Naive thymus-derived CD4-positive, alpha-beta T cell (primary cell): ENCODE data around the gene PDE4DIP. TPM values are rescaled to one million over a fixed set of nuclear protein-coding genes. Genes with fewer than 3 reads are reported as not detected.
"Not testable (repeated sequence)": the region's sequence is repeated elsewhere in the genome, so short reads cannot be mapped to it uniquely, and the experiment has no call there.

Experiments used
- ATAC-seq: fragments of 150-1000 bp; cut with Tn5 transposase; 2 replicates; pipeline ENCODE4 v1.10.0; 2021; ENCODE audit warnings: mild to moderate bottlenecking, moderate library complexity
- CTCF ChIA-PET: fragments of 350-600 bp; sonication (Branson Sonifier 250); formaldehyde crosslinking; loops from one replicate; lab custom pipeline; 2021; ENCODE audit warnings: antibody characterized with exemption; lab: Charles Lee
- POLR2A ChIA-PET: fragments of 350-600 bp; sonication (Branson Sonifier 250); formaldehyde crosslinking; loops from one replicate; lab custom pipeline; 2021; ENCODE audit warnings: antibody characterized with exemption, inconsistent platforms; lab: Charles Lee
- DNase-seq, 9 donors: peaks; one replicate each; pipeline versions ENCODE4 v3.0.0 to v3.0.0-alpha.2; 2020 to 2022; ENCODE audit warnings: mixed read lengths in 1 of 9
- H3K27ac ChIP-seq: one replicate; pipeline ENCODE4 v1.7.0; 2013; ENCODE audit warnings: mild to moderate bottlenecking, low read depth, low read length, moderate library complexity
- H3K27me3 ChIP-seq, 2 donors: one replicate each; pipeline ENCODE4 v1.7.0; 2013; ENCODE audit warnings: low read length in 2 of 2, mild to moderate bottlenecking in 2 of 2, moderate library complexity in 2 of 2; ENCODE audit not compliant: control insufficient read depth in 2 of 2, insufficient read depth in 2 of 2
- H3K36me3 ChIP-seq, 3 experiments: 1 replicate in 2 of 3; 2 replicates in 1 of 3; pipeline ENCODE4 v1.7.0; 2013; ENCODE audit warnings: low read length in 3 of 3, mild to moderate bottlenecking in 3 of 3, moderate library complexity in 1 of 3; ENCODE audit not compliant: insufficient read depth in 3 of 3, control insufficient read depth in 2 of 3
- H3K4me1 ChIP-seq, 2 donors: one replicate each; pipeline ENCODE4 v1.7.0; 2013; ENCODE audit warnings: low read length in 2 of 2, mild to moderate bottlenecking in 2 of 2, moderate library complexity in 1 of 2; ENCODE audit not compliant: control insufficient read depth in 2 of 2, insufficient read depth in 2 of 2
- H3K4me3 ChIP-seq: 2 replicates; pipeline ENCODE4 v1.7.0; 2013; ENCODE audit warnings: mild to moderate bottlenecking, low read length
- H3K9me3 ChIP-seq, 3 experiments: 1 replicate in 2 of 3; 2 replicates in 1 of 3; pipeline ENCODE4 v1.7.0; 2013; ENCODE audit warnings: low read length in 3 of 3; ENCODE audit not compliant: control insufficient read depth in 2 of 3
- H3K27ac Mint-ChIP-seq, 9 donors: one replicate each; pipeline ENCODE4 v1.8.0; 2020 to 2022; ENCODE audit warnings: mixed read lengths in 9 of 9, mild to moderate bottlenecking in 8 of 9, moderate library complexity in 5 of 9, inconsistent platforms in 2 of 9
- H3K27me3 Mint-ChIP-seq, 5 donors: one replicate each; pipeline ENCODE4 v1.8.0; 2021 to 2022; ENCODE audit warnings: mixed read lengths in 5 of 5, mild to moderate bottlenecking in 1 of 5
- H3K36me3 Mint-ChIP-seq, 5 donors: one replicate each; pipeline ENCODE4 v1.8.0; 2020 to 2022; ENCODE audit warnings: mixed read lengths in 5 of 5, mild to moderate bottlenecking in 3 of 5, inconsistent platforms in 1 of 5
- H3K4me1 Mint-ChIP-seq, 7 donors: one replicate each; pipeline ENCODE4 v1.8.0; 2020 to 2022; ENCODE audit warnings: mixed read lengths in 7 of 7, mild to moderate bottlenecking in 3 of 7, inconsistent platforms in 1 of 7
- H3K4me3 Mint-ChIP-seq, 10 donors: one replicate each; pipeline ENCODE4 v1.8.0; 2020 to 2022; ENCODE audit warnings: mild to moderate bottlenecking in 10 of 10, mixed read lengths in 10 of 10, moderate library complexity in 6 of 10, inconsistent platforms in 2 of 10
- H3K9me3 Mint-ChIP-seq, 11 donors: one replicate each; pipeline ENCODE4 v1.8.0; 2020 to 2022; ENCODE audit warnings: mixed read lengths in 11 of 11, mild to moderate bottlenecking in 4 of 11, inconsistent platforms in 1 of 11, moderate library complexity in 1 of 11
- intact Hi-C, 2 donors: fragments of 100-400 bp; cut with micrococcal nuclease; formaldehyde crosslinking; loops; one replicate each; pipeline ENCODE4 v1.15.1; 2023
- polyA plus RNA-seq, 2 donors: library from polyadenylated mRNA; unstranded; fragments of 300-500 nt; fragmentation: Illumina TruSeq; gene quantifications; one replicate each; pipeline ENCODE4 v1.2.3, GENCODE V29; 2021
- total RNA-seq, 6 experiments: library from RNA in 5 of 6; stranded (reverse) in 5 of 6; gene quantifications; 1 replicate in 5 of 6; 2 replicates in 1 of 6; pipeline ENCODE4 v1.2.3 and lab custom pipeline; 2021 to 2026

PDE4DIP gene
- total and polyA plus RNA-seq, 7 experiments from 2014 or later = 14.5 to 73.9 (median 40.3) TPM

DNA sequence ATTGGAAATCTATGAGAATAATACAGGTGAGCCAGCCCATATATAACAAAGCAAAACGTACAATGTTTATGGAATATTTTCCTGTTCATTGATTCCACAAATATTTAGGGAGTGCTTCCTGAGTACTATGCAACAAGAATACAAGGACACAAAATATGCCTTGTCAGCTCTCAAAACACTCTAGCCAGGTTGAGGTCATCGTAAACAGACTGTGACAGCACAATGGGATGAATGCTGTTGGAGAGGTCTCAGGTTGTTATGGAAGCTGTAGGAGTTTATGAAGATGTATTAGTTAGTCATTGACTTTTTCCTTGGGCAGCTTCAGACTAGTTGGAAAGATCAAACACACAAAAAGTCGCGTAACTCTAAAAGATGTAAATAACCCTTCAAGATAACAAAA is 42.1 kb downstream of the PDE4DIP start:
- H3K4me1 ChIP-seq, H3K27me3 ChIP-seq, DNase-seq, H3K4me3 Mint-ChIP-seq, ATAC-seq, H3K27ac Mint-ChIP-seq, CTCF ChIA-PET, H3K36me3 Mint-ChIP-seq, H3K9me3 ChIP-seq, H3K9me3 Mint-ChIP-seq, H3K4me1 Mint-ChIP-seq, H3K27ac ChIP-seq, POLR2A ChIA-PET, H3K27me3 Mint-ChIP-seq, intact Hi-C loops, H3K4me3 ChIP-seq, H3K36me3 ChIP-seq: not testable (repeated sequence)

GRCh38 chr1:148888597-148888996 is 44.4 kb downstream of the PDE4DIP start:
- H3K4me3 Mint-ChIP-seq, H3K27ac Mint-ChIP-seq, POLR2A ChIA-PET, H3K9me3 ChIP-seq, H3K4me1 ChIP-seq, DNase-seq, H3K4me3 ChIP-seq, H3K27me3 ChIP-seq, H3K4me1 Mint-ChIP-seq, H3K36me3 Mint-ChIP-seq, H3K27ac ChIP-seq, ATAC-seq, intact Hi-C loops, H3K36me3 ChIP-seq, CTCF ChIA-PET, H3K9me3 Mint-ChIP-seq, H3K27me3 Mint-ChIP-seq: not testable (repeated sequence)

DNA sequence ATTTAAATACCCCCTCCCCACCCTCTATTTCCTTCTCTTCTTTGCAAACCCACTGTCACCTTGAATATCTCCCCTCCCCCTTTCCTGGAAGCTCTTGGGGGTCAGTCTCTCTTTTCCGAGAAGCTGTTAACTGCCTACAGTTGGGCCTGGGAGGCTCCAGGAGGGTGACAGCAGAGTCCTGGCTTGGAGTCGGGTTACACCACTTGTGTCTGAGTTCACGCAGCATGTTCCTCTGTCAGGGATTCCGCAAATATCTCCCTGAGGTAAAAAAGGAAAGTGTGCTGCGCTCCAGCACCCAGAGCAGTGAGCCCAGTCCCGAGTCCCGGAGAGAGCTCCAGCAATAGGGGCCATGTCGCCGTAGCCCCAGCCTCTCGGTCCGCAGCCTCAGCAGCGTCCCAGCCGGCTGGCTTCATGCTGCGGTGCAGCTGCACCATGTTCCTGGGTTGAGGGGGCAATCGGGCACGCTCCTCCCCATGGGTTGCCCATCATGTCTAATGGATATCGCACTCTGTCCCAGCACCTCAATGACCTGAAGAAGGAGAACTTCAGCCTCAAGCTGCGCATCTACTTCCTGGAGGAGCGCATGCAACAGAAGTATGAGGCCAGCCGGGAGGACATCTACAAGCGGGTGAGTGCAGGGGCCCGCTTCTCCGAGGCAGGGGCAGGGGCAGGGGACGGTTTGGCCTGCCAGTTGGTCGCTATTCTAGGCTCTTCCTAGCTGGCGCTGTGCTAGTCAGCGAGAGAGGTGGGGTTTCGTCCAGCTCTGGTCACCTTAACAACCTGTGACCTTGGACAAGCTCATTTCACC is 45.2 kb downstream of the PDE4DIP start:
- H3K27me3 Mint-ChIP-seq, H3K9me3 ChIP-seq, H3K4me1 ChIP-seq, H3K4me3 Mint-ChIP-seq, H3K36me3 Mint-ChIP-seq, H3K36me3 ChIP-seq, ATAC-seq, H3K27me3 ChIP-seq, H3K27ac ChIP-seq, H3K9me3 Mint-ChIP-seq, intact Hi-C loops, POLR2A ChIA-PET, CTCF ChIA-PET, H3K27ac Mint-ChIP-seq, DNase-seq, H3K4me1 Mint-ChIP-seq, H3K4me3 ChIP-seq: not testable (repeated sequence)

DNA sequence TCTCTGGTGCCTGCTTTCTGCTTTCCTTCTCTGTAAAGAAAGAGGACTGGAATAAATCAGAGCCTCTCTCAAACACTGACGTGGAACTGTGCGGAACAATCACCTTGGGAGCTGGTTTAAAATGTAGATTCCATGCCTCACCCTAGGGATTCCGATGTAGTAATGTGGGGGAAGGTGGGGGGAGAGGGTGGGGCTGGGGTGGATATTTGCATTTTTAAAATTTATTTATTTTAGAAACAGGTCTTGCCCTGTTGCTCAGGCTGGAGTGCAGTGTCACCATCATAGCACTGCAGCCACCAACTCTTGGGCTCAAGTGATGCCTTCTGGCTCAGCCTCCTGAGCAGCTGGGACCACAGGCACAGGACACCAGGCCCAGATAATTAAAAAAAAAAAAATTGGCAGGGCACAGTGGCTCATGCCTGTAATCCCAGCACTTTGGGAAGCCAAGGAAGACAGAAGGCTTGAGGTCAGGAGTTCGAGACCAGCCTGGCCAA is 45.9 kb downstream of the PDE4DIP start:
- H3K27me3 ChIP-seq, POLR2A ChIA-PET, H3K27ac ChIP-seq, H3K27me3 Mint-ChIP-seq, H3K4me3 ChIP-seq, H3K27ac Mint-ChIP-seq, DNase-seq, H3K4me1 Mint-ChIP-seq, ATAC-seq, H3K4me3 Mint-ChIP-seq, H3K9me3 ChIP-seq, H3K9me3 Mint-ChIP-seq, H3K4me1 ChIP-seq, CTCF ChIA-PET, H3K36me3 Mint-ChIP-seq, H3K36me3 ChIP-seq, intact Hi-C loops: not testable (repeated sequence)

GRCh38 chr1:148894360-148895352 is 50.4 kb downstream of the PDE4DIP start:
- H3K27ac ChIP-seq, intact Hi-C loops, POLR2A ChIA-PET, H3K27me3 ChIP-seq, H3K36me3 ChIP-seq, H3K4me3 ChIP-seq, CTCF ChIA-PET, H3K27ac Mint-ChIP-seq, H3K4me1 Mint-ChIP-seq, DNase-seq, H3K9me3 ChIP-seq, H3K9me3 Mint-ChIP-seq, H3K36me3 Mint-ChIP-seq, H3K27me3 Mint-ChIP-seq, H3K4me1 ChIP-seq, H3K4me3 Mint-ChIP-seq: not testable (repeated sequence)
- peak; percentile 70 for ATAC-seq

GRCh38 chr1:148900026-148900425 is 55.8 kb downstream of the PDE4DIP start:
- H3K27ac ChIP-seq, H3K4me3 Mint-ChIP-seq, H3K9me3 ChIP-seq, H3K27ac Mint-ChIP-seq, H3K4me1 Mint-ChIP-seq, H3K36me3 Mint-ChIP-seq, H3K4me3 ChIP-seq, H3K36me3 ChIP-seq, POLR2A ChIA-PET, CTCF ChIA-PET, H3K27me3 Mint-ChIP-seq, H3K27me3 ChIP-seq, DNase-seq, intact Hi-C loops, H3K4me1 ChIP-seq, H3K9me3 Mint-ChIP-seq: not testable (repeated sequence)
- peak; percentile 75 for ATAC-seq
